ENCODE data around the gene NKX2-3. TPM values are rescaled to one million over a fixed set of nuclear protein-coding genes. Genes with fewer than 3 reads are reported as not detected.

NKX2-3 gene
- total and polyA plus RNA-seq, 9 of the 15 experiments (the other 6 are each of a cell fraction or from before 2014, with no cell fraction given) = not detected

- Histone ChIP-seq H3K27me3 (ENCODE audit: control insufficient read depth in 2 of 2, insufficient read depth in 2 of 2, low read length in 2 of 2) (peaks cover 9 to 35% of the 10 kb centered on the region in 2 experiments; a peak in 4 of 5 replicates), H3K9me3 (replicated peaks; ENCODE audit: control insufficient read depth, insufficient read depth, low read depth, low read length) (no peaks in the 10 kb centered on the region), H3K27ac (ENCODE audit: extremely low read depth, low read depth, low read length) (no peak overlapping the region), H3K4me1 (replicated peaks in 1 of 2; ENCODE audit: control insufficient read depth in 2 of 2, insufficient read depth in 2 of 2, low read length in 2 of 2) (peaks cover 0 to 13% of the 10 kb centered on the region in 2 experiments; a peak in 1 of 5 replicates), H3K9me1 (ENCODE audit: control insufficient read depth, insufficient read depth, low read length) (no peaks in the 10 kb centered on the region), H3K36me3 (ENCODE audit: control insufficient read depth, insufficient read depth, low read length) (no peaks in the 10 kb centered on the region), H3K4me2 (ENCODE audit: insufficient read depth, low read length) (no peak overlapping the region), H2AFZ (ENCODE audit: low read depth, low read length) (no peak overlapping the region), H3K4me3 (no peak overlapping the region), H4K20me1 (replicated peaks; ENCODE audit: control insufficient read depth, insufficient read depth, low read length) (no peaks in the 10 kb centered on the region), H3K79me2 (ENCODE audit: control insufficient read depth, insufficient read depth, low read length) (no peaks in the 10 kb centered on the region), H3K9ac (ENCODE audit: insufficient read depth in 1 of 2, low read depth in 2 of 2, low read length in 2 of 2) (no peak overlapping the region)
- 0% methylated on average over 6 of the region's 7 CpGs for WGBS (ENCODE audit: insufficient coverage, low coverage, missing lambda C conversion rate)
- CTCF ChIA-PET (ENCODE audit: low intra/inter-chr PET ratio) = no interaction called here
- TF ChIP-seq RBM14 (IDR thresholded peaks at IDR 0.05; ENCODE audit: borderline replicate concordance, insufficient read depth, low read depth, low read length) (no peak), ATF7 (IDR thresholded peaks at IDR 0.05) (no peak)
- BruUV-seq (replicated peaks) = no TSS peak
- DNase-seq (ENCODE audit: extremely low read depth in 1 of 4, low spot score in 3 of 4) (no peak), ATAC-seq (no peak), FAIRE-seq (no peak)
- POLR2A ChIA-PET = no interaction called here
- in situ Hi-C loops (cut with MboI) (no loop called here), intact Hi-C loops (cut with micrococcal nuclease) (no loop called here)
Measured at GRCh38 chr10:99519690-99520039, 13.1 kb upstream of the NKX2-3 start.

DNA sequence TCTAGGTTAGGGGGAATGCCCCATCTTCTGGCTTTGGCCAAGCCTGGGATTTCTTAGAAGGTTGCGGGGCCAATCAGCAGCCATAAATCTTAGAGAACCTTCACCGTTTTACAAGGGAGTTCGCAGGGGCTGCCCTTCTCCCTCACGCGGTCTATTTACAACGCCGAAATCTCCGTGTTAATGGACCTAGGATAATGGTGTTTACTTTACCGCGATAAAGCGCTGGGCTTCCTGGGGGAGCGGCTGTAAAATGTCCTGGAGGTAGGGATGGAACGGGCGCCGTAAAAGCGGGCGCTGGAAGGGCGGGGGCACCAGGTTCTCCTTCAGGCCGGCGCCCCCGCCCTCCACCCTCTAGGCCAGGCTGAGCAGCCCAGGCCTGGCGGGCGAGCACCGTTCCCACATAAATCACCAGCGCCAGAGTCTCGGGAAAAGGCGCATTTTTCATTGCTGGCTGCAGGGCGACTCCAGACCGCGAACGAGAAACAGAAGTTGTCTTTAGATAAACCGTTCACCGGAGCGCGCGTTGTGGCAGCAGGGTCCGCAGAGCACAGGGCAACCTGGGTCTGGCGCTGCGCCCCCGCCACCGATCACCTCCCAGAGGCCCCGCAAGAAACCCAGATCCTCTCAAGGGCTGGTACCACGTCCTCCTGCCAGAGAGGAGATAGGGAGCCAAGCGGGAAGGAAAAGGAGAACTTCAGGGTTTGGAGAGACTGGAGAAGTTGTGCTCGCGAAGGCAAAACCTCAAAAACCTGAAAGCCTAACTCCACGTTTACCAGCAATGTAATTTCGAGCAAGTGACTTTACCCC lies 12.5 kb upstream of the NKX2-3 start:
- Histone ChIP-seq H3K9me1 (ENCODE audit: control insufficient read depth, insufficient read depth, low read length) (no peaks in the 10 kb centered on the region), H3K27me3 (ENCODE audit: control insufficient read depth in 2 of 2, insufficient read depth in 2 of 2, low read length in 2 of 2) (peaks cover 9 to 39% of the 10 kb centered on the region in 2 experiments; a peak in 4 of 5 replicates), H3K79me2 (ENCODE audit: control insufficient read depth, insufficient read depth, low read length) (no peaks in the 10 kb centered on the region), H3K27ac (ENCODE audit: extremely low read depth, low read depth, low read length) (no peak overlapping the region), H4K20me1 (replicated peaks; ENCODE audit: control insufficient read depth, insufficient read depth, low read length) (no peaks in the 10 kb centered on the region), H3K4me1 (replicated peaks in 1 of 2; ENCODE audit: control insufficient read depth in 2 of 2, insufficient read depth in 2 of 2, low read length in 2 of 2) (peaks cover 0 to 13% of the 10 kb centered on the region in 2 experiments; a peak in 1 of 5 replicates), H3K9ac (ENCODE audit: insufficient read depth in 1 of 2, low read depth in 2 of 2, low read length in 2 of 2) (no peak overlapping the region), H3K4me2 (ENCODE audit: insufficient read depth, low read length) (no peak overlapping the region), H3K9me3 (replicated peaks; ENCODE audit: control insufficient read depth, insufficient read depth, low read depth, low read length) (no peaks in the 10 kb centered on the region), H2AFZ (ENCODE audit: low read depth, low read length) (no peak overlapping the region), H3K36me3 (ENCODE audit: control insufficient read depth, insufficient read depth, low read length) (no peaks in the 10 kb centered on the region), H3K4me3 (no peak overlapping the region)
- FAIRE-seq (no peak), DNase-seq (ENCODE audit: extremely low read depth in 1 of 4, low spot score in 3 of 4) (no peak), ATAC-seq (no peak; the same call in 2 of the 3 replicates)
- ChIA-PET POLR2A (no interaction called here), CTCF (ENCODE audit: low intra/inter-chr PET ratio) (no interaction called here)
- in situ Hi-C loops (cut with MboI) (no loop called here), intact Hi-C loops (cut with micrococcal nuclease) (no loop called here)
- no peak for TF ChIP-seq SIN3B (IDR thresholded peaks at IDR 0.05; ENCODE audit: low read depth)
- TF ChIP-seq ZNF124 (CRISPR knock-in tag; IDR thresholded peaks at IDR 0.05) = no peak
- TF ChIP-seq NEUROD1 (IDR thresholded peaks at IDR 0.05; ENCODE audit: borderline replicate concordance, low read depth, low read length, partially characterized antibody) = no peak
- 0 out of 4 replicates have a peak, but pooled peaks of 1 of the 2 experiments have one; percentile 23 for TF ChIP-seq FOXA3 (CRISPR knock-in tag; conservative IDR thresholded peaks at IDR 0.05 in 1 of 2, IDR thresholded peaks at IDR 0.05 in 1 of 2)
- no TSS peak for BruUV-seq (replicated peaks)
- 1% methylated on average over 40 of the region's 48 CpGs for WGBS (ENCODE audit: insufficient coverage, low coverage, missing lambda C conversion rate)
